Rectal smooth muscle tissue (tissue), 1 donor: Measurements from ENCODE around the gene UBALD2.
"Not testable (repeated sequence)": the region's sequence is repeated elsewhere in the genome, so short reads cannot be mapped to it uniquely, and the experiment has no call there.

Source experiments
- H3K27ac ChIP-seq: one replicate; pipeline ENCODE4 v1.7.0; 2013; ENCODE audit warnings: low read depth, low read length, inconsistent platforms
- H3K27me3 ChIP-seq: one replicate; pipeline ENCODE4 v1.7.0; 2013; ENCODE audit warnings: low read length; ENCODE audit not compliant: control insufficient read depth, insufficient read depth
- H3K36me3 ChIP-seq: one replicate; pipeline ENCODE4 v1.7.0; 2013; ENCODE audit warnings: low read length; ENCODE audit not compliant: control insufficient read depth, insufficient read depth
- H3K4me1 ChIP-seq: one replicate; pipeline ENCODE4 v1.7.0; 2013; ENCODE audit warnings: low read length; ENCODE audit not compliant: control insufficient read depth, insufficient read depth
- H3K4me3 ChIP-seq: one replicate; pipeline ENCODE4 v1.7.0; 2013; ENCODE audit warnings: low read length
- H3K9ac ChIP-seq: one replicate; pipeline ENCODE4 v1.7.0; 2013; ENCODE audit warnings: low read length

UBALD2 gene

DNA sequence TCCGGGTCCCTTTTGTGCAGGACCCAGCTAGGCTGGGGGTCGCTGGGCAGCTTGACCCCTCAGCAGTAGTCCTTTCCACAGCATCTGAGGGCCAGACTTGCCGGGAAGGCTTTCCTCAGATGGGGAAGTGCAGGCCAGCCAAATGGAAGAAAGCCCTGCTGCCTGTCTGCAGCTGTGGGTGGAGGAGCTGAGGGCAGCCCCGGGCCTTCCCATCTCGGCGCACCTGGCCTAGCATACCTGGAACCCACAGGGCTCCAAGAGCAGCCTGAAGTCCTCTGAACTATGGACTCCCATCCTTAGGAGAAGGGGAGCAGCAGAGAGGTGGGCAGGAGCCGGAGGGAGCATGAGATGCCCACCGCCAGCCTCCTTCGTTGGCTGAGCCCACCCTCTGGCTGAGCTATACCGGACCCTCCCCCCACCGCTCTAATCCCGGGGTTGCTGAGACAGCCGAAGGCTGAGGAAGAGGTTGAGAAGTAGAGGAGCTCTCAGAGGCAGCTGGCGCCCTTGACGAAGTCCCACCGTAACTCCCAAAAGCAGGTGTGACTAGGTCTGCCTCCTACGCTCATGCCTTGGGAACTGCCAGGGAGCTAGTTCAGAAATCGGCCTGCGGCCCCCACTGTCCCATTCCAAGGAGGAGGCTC lies 13.2 kb downstream of the UBALD2 start:
- no peaks in the 10 kb centered on the region for H3K27me3 ChIP-seq
- H3K36me3 ChIP-seq = no peaks in the 10 kb centered on the region
- no peak overlapping the region for H3K9ac ChIP-seq
- H3K4me3 ChIP-seq = no peak overlapping the region
- no peaks in the 10 kb centered on the region for H3K4me1 ChIP-seq
- no peak overlapping the region for H3K27ac ChIP-seq

DNA sequence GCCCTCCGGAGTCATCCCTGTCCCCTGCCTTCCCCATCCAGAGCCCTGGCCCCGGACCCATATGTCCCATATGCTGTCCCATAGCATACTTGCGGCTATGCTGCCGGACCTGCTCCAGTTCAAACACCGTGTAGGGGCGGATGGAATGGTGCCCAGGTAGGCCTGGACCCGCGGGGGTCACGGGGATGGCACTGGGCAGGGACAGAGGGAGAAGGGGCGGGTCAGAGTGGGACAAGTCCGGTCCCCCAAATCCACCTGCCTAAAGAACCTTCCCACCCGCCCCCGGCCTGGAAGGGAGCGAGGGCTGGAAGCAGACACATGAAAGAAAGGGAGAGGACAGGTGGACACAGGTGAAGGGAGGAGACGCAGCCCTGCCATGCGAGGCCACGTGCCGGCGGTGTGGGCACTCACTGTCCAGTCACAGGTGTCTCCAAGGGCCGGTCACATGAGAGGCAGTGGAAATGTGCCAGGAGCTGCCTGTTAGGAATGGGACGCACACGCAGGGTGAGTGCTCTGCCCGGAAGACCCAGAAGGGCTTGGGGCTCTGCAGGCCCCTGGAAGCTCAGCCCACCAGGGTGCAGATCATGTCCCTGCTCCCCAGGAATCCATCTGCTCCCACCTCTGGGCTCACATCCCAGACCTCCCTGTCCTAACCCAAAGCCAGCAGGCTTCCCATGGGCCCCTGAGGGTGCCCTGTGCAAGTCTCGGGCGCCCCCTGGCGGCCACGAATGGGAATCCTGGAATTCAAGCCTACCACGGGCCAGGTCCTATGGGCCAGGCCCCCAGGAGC lies 14.0 kb downstream of the UBALD2 start:
- H3K9ac ChIP-seq = no peak overlapping the region
- H3K4me3 ChIP-seq = no peak overlapping the region
- H3K36me3 ChIP-seq = no peaks in the 10 kb centered on the region
- no peaks in the 10 kb centered on the region for H3K4me1 ChIP-seq
- no peaks in the 10 kb centered on the region for H3K27me3 ChIP-seq
- no peak overlapping the region for H3K27ac ChIP-seq

DNA sequence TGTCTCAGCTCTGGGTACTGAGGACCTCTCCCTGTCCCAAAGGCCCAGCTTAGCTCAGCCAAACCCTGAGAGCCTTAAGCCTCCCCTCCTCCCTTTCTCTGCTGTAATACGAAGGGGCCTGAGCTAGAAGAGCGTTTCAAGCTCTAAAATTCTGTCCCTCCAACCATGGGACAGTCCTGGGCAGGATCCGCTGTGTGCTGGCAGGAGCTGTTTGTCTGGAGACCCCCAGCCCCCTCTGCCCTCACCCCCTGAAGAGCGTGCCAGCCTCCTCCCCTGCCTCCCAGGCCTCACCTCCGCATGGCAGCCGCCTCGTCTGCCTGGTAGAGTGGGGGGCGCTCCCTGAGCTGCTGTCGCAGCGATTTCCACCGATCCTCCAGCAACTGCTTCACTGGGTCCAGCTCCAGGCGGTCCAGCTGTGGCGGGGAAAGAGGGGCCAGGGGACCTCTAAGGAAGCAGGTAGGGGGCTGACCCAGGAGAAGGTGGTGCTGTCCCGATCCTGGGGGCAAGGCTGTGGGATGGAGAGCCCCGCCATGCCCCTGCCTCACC lies 14.7 kb downstream of the UBALD2 start:
- no peak overlapping the region for H3K27ac ChIP-seq
- H3K36me3 ChIP-seq = no peaks in the 10 kb centered on the region
- no peak overlapping the region for H3K4me3 ChIP-seq
- H3K27me3 ChIP-seq = no peaks in the 10 kb centered on the region
- H3K9ac ChIP-seq = no peak overlapping the region
- no peaks in the 10 kb centered on the region for H3K4me1 ChIP-seq

DNA sequence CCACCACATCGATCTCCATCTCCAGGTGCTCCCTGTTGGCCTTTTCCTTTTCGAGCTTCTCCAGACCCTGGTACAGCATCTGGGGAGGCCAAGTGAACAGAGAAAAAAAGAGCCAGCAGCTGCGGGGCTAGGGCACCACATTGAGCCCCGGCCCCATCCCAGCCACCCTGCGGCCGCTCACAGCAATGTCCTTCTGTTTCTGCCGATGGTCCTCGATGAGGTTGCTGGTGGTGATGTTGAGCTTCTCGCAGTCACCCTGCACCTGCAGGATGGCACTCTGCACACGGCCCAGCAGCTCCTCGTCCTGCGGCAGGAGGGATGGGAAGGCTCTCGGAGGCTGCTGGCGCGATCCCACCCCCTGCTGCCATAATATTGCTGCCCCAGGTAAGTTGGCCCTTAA lies 15.5 kb downstream of the UBALD2 start:
- no peaks in the 10 kb centered on the region for H3K36me3 ChIP-seq
- no peaks in the 10 kb centered on the region for H3K27me3 ChIP-seq
- H3K27ac ChIP-seq = no peak overlapping the region
- no peaks in the 10 kb centered on the region for H3K4me1 ChIP-seq
- no peak overlapping the region for H3K4me3 ChIP-seq
- no peak overlapping the region for H3K9ac ChIP-seq

DNA sequence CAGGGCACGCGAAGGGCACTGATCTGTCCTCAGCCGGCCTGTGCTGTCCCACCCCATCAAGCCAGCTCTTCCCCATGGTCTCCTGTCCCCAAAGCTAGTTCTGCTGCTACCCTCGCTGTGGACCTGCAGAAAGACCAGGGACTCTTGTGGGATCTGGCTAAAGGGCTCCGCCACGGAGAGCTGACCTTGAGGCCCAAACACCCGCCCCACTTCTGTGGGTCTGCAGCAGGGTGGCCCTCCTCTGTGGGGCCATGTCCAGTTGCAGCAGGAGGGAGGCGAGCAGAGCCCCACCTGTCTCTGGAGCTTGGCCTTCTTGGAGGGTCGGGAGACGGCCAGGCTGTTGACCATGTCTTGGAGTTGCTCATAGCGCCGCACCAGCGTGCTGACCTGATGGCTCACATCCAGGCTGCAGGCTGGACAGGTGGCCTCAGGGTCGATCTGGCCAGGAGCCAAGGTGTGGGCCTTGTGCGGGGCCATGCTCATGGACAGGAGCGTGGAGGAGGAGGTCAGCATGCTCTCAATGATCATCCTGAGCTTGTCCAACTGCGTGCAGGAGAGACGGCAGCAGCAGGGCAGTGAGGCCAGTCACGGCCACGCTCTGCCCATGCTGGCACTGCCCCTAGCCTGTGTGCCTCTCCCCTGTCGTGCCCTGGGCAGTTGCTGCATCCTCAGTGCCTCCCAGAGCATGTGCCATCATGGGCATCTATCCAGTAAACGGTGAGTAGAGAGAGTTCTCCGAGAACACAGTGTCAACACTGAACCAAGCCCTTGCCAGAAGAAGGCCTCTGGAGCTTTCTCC lies 16.6 kb downstream of the UBALD2 start:
- Histone ChIP-seq H3K4me3 (no peak overlapping the region), H3K27ac (no peak overlapping the region), H3K4me1 (no peaks in the 10 kb centered on the region), H3K9ac (no peak overlapping the region), H3K36me3 (no peaks in the 10 kb centered on the region), H3K27me3 (no peaks in the 10 kb centered on the region)

DNA sequence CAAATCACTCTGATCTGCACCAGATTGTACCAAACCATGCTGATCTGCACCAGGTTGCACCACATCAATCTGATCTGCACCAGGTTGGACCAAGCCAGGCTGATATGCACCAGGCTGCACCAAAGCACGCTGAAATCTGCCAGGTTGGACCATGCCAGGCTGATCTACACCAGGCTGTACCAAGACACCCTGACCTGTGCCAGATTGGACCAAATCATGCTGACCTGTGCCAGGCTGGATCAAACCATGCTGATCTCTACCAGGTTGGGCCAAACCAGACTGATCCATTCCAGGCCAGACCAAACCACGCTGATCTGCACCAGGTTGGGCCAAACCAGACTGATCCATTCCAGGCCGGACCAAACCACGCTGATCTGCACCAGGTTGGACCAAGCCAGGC lies 27.4 kb downstream of the UBALD2 start:
- Histone ChIP-seq H3K27ac (no peak overlapping the region), H3K4me3 (no peak overlapping the region), H3K4me1 (no peaks in the 10 kb centered on the region), H3K27me3 (no peaks in the 10 kb centered on the region), H3K9ac (no peak overlapping the region), H3K36me3 (peaks cover 5% of the 10 kb centered on the region)

DNA sequence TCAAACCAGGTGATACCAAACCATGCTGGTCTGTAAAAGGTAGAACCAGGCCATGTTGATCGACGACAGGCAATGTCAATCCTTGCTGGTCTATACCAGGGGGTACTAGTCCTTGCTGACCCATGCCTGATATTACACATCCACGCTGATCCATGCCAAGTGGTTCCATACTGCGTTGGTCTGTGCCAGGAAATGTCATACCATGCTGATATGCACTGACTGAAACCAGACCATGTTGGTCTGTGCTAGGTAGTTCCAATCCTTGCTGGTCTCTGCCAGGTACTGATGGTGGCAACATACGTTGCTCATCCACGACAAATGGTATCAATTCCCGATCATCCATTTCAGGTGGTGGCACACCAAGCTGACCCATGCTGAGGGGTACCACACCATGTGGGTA lies 28.0 kb downstream of the UBALD2 start:
- H3K27ac ChIP-seq = no peak overlapping the region

DNA sequence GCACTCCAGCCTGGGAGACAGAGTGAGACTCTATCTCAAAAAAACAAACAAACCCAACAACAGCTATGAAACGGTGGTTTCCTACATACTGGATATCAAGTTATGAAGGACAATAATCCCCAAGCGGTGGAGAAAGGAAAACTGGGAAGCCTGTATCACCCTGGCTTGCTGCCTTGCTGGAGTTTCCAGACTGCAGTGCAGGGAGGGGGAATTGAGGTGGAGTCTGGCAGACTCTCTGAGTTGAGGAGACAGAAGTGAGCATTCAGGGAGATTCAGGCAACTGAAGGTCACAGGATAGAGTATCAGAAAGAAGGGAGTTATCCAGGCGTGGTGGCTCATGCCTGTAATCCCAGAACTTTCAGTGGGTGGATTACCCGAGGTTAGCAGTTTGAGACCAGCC lies 31.0 kb downstream of the UBALD2 start:
- Histone ChIP-seq H3K4me1 (no peaks in the 10 kb centered on the region), H3K9ac (no peak overlapping the region), H3K27ac (no peak overlapping the region), H3K4me3 (no peak overlapping the region), H3K27me3 (no peaks in the 10 kb centered on the region), H3K36me3 (peaks cover 5% of the 10 kb centered on the region)

More for the DNA sequence above, 28.0 kb downstream of the UBALD2 start:
- Histone ChIP-seq H3K4me3 (no peak overlapping the region), H3K4me1 (no peaks in the 10 kb centered on the region), H3K27me3 (no peaks in the 10 kb centered on the region), H3K9ac (no peak overlapping the region), H3K36me3 (peaks cover 5% of the 10 kb centered on the region)

DNA sequence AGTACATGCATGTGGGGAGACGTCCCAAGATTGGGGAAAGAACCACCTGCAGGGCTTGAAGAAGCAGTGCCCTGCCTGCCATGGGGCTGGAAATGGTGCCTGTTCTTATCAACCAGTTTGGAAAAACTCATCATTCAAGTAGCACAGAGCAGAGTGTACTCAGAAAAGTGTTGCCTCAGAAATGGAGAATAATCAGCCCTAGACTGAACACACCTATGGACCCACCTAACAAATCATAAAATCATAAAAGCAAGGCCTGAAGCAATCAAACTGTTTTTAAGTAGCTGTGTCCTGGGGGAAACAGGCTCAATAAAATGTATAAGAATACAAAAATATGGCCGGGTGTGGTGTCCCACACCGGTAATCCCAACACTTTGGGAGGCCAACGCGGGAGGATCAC lies 31.7 kb downstream of the UBALD2 start:
- no peak overlapping the region for H3K27ac ChIP-seq
- no peaks in the 10 kb centered on the region for H3K27me3 ChIP-seq
- peaks cover 5% of the 10 kb centered on the region for H3K36me3 ChIP-seq
- no peak overlapping the region for H3K4me3 ChIP-seq
- H3K9ac ChIP-seq = no peak overlapping the region
- H3K4me1 ChIP-seq = no peaks in the 10 kb centered on the region

DNA sequence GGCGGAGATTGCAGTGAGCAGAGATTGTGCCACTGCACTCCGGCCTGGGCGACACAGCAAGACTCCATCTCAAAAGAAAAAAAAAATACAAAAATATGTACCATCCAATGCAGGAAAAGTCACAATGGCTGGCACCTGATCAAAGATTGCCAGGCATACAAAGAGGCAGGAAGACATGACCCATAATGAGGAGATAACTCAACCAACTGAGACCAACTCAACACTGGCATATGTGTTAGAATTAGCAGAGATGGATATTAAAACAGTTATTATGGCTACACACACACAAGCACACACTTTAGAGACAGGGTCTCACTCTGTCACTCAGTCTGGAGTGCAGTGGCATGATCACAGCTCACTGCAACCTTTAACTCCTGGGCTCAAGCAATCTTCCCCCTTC lies 32.3 kb downstream of the UBALD2 start:
- Histone ChIP-seq H3K27ac (no peak overlapping the region), H3K36me3 (peaks cover 5% of the 10 kb centered on the region), H3K27me3 (no peaks in the 10 kb centered on the region), H3K4me1 (no peaks in the 10 kb centered on the region), H3K4me3 (no peak overlapping the region), H3K9ac (no peak overlapping the region)

DNA sequence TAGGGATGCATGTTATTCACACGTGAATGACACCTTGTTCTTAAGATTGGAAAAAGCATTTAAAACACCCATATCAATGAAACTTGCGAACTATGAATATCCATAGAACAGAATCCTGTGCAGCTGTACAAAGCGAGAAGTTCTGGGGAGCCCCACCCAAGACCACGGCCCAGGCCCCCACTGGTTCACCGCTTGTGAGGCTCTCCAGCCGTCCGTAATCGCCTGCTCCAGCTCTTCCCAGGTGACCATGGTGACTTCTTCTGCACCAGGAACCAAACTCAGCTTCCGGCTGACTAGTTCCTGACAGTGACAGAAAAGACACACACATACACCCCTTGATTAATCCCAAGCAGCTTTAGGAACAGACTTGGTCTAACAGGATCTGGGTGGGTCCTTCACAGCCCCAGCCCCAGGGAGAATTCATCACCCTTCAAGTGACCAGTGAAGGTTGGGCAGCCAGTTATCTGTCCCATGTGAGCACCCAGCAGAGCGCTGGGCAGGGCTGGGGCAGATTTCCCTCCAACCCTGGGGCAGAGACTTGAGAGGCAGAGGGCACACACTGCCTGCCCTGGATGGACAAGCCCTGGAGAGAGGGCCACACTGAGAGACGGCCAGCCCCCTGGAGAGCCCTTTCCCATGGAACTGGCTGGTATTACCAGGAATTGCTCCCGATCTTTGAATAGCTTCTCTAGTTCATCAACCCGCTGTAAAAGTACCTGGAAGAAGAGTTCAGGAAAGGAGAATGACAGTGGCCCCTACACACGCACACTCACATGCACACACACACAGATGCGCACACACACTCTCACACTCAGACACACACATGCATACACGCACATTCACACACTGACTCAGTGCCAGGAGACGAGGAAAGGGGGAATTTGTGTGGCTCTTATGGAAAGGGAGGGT lies 39.3 kb downstream of the UBALD2 start:
- Histone ChIP-seq H3K27me3 (no peaks in the 10 kb centered on the region), H3K36me3 (peaks cover 2% of the 10 kb centered on the region), H3K9ac (no peak overlapping the region)

DNA sequence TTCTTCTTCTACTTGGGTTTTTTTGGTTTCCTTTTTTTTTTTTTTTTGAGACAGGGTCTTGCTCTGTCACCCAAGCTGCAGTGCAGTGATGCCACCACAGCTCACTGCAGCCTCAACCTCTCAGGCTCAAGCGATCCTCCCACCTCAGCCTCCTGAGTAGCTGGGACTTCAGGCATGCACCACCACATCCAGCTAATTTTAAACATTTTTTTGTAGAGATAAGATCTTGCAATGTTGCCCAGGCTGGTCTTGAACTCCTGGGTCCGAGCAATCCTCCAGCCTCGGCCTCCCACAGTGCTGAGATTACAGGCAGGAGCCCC lies 39.9 kb downstream of the UBALD2 start:
- H3K9ac ChIP-seq, H3K4me1 ChIP-seq, H3K27ac ChIP-seq, H3K36me3 ChIP-seq, H3K27me3 ChIP-seq, H3K4me3 ChIP-seq: not testable (repeated sequence)

More for the DNA sequence above, 39.3 kb downstream of the UBALD2 start:
- no peak overlapping the region for H3K4me3 ChIP-seq
- no peaks in the 10 kb centered on the region for H3K4me1 ChIP-seq
- H3K27ac ChIP-seq = no peak overlapping the region
